Thoracic aorta endothelial cell (primary cell): ENCODE data around the gene INMT. TPM values are rescaled to one million over a fixed set of nuclear protein-coding genes. Genes with fewer than 3 reads are reported as not detected.

Experiments used
- total RNA-seq: library from RNA; depleted of rRNA; stranded (reverse); fragments of >200 nt; gene quantifications from 2 replicates; pipeline ENCODE4 v1.2.3, GENCODE V29; 2012

The INMT gene
- not detected in 2 replicates for total RNA-seq

GRCh38 chr7:30751696-30752273, at the start of gene INMT:
Gene INMT (plus strand): TSS chr7:30752135. CDS start chr7:30752151, 16 bp downstream.

GRCh38 chr7:30771174-30771879, 19.4 kb downstream of the INMT start, which contains the start of gene MINDY4:
Gene MINDY4 (plus strand): TSS chr7:30771417. CDS start chr7:30771494, 77 bp downstream.

Other genes with a start within 250 kb of the INMT start
- gene GGCT, start 247.3 kb upstream of the INMT start, total RNA-seq, result 45.3 and 53.1 TPM in 2 replicates
- gene GARS1, start 157.3 kb upstream of the INMT start, total RNA-seq, result 213 and 286 TPM in 2 replicates
- gene CRHR2, start 69.7 kb upstream of the INMT start, total RNA-seq, result not detected in 2 replicates
- 3.6 and 6.6 TPM in 2 replicates for gene MINDY4, start 19.3 kb downstream of the INMT start, total RNA-seq
- gene AQP1, start 159.7 kb downstream of the INMT start, total RNA-seq, result 1.7 and 4.9 TPM in 2 replicates
- gene GHRHR, start 211.8 kb downstream of the INMT start, total RNA-seq, result 0.14 TPM in 1 of 2 replicates, not detected in the other